Sigmoid colon (tissue), 7 donors: ENCODE data around the gene KRTAP13-1. TPM values are rescaled to one million over a fixed set of nuclear protein-coding genes. Genes with fewer than 3 reads are reported as not detected.

Experiments
- DNase-seq: peaks from one replicate; pipeline ENCODE4 v3.0.0-alpha.2; 2019
- H3K27ac ChIP-seq, 4 donors: fragments of 200-600 bp; sonication (generic); one replicate each; pipeline ENCODE4 v1.5.1; 2016 to 2019; ENCODE audit warnings: mild to moderate bottlenecking in 1 of 4
- H3K27me3 ChIP-seq, 3 donors: fragments of 200-600 bp; sonication (generic); one replicate each; pipeline ENCODE4 v1.5.1; 2019; ENCODE audit warnings: mild to moderate bottlenecking in 1 of 3
- H3K36me3 ChIP-seq, 4 donors: fragments of 200-600 bp; sonication (generic); one replicate each; pipeline ENCODE4 v1.5.1; 2016 to 2019
- H3K4me1 ChIP-seq, 4 donors: fragments of 200-600 bp; sonication (generic); one replicate each; pipeline ENCODE4 v1.5.1; 2017 to 2019
- H3K4me3 ChIP-seq, 4 donors: fragments of 200-600 bp; sonication (generic); one replicate each; pipeline ENCODE4 v1.5.1; 2017 to 2019; ENCODE audit warnings: mild to moderate bottlenecking in 2 of 4, moderate library complexity in 1 of 4
- H3K9me3 ChIP-seq, 4 donors: fragments of 200-600 bp in 3 of 4; sonication (generic) in 3 of 4; one replicate each; pipeline versions ENCODE4 v1.5.1 to v1.6.1; 2013 to 2019
- EP300 ChIP-seq, 4 donors: sonication (generic); formaldehyde crosslinking; IDR thresholded peaks; one replicate each; pipeline ENCODE4 v1.6.1; 2017; ENCODE audit warnings: antibody characterized with exemption in 4 of 4
- POLR2A ChIP-seq, 2 donors: fragments of 450-650 bp; IDR thresholded peaks; one replicate each; pipeline ENCODE4 v1.6.1; 2016; ENCODE audit warnings: antibody characterized with exemption in 2 of 2, mild to moderate bottlenecking in 2 of 2, moderate library complexity in 2 of 2
- POLR2AphosphoS5 ChIP-seq, 4 donors: sonication (generic); formaldehyde crosslinking; IDR thresholded peaks; one replicate each; pipeline ENCODE4 v1.6.1; 2017; ENCODE audit warnings: antibody characterized with exemption in 4 of 4
- WGBS, 2 donors: extraction: QIAGEN DNeasy Blood & Tissue Kit; methylation state at CpG; one replicate each; pipeline ENCODE4 v1.1.7; 2013; 5-methylcytosine and 5-hydroxymethylcytosine counted together
- intact Hi-C: fragments of 100-400 bp; cut with DNase I; formaldehyde crosslinking; loops from one replicate; pipeline ENCODE4 v1.15.1; 2023
- polyA plus RNA-seq, 3 donors: library from polyadenylated mRNA; stranded (reverse); fragments of 200-250 nt; gene quantifications; one replicate each; pipeline ENCODE4 v1.2.3, GENCODE V29; 2013
- small RNA-seq, 3 donors: library from RNA; depleted of rRNA; stranded (forward); fragments of <200 nt; gene quantifications; one replicate each; pipeline ENCODE3, GENCODE V24; 2016
- total RNA-seq, 4 donors: library from RNA; depleted of rRNA; stranded (reverse); fragments of >200 nt; gene quantifications; one replicate each; pipeline ENCODE4 v1.1.0, GENCODE V29; 2016
- TF ChIP-seq, protein P1 (sequence below), 4 experiments: fragments of 450-650 bp in 3 of 4; fragments of 200-600 bp in 1 of 4; IDR thresholded peaks; one replicate each; pipeline ENCODE4 v1.5.1; 2016 to 2019; ENCODE audit warnings: antibody characterized with exemption in 4 of 4, mild to moderate bottlenecking in 3 of 4, moderate library complexity in 2 of 4
- donor health status: healthy with polysubstance abuse.
- donor health status: Bipolar disorder and iron deficiency.
- donor health status: healthy.

Gene KRTAP13-1
- total and polyA plus RNA-seq, 7 donors: not detected

GRCh38 chr21:30439975-30440374 lies 44.1 kb downstream of the KRTAP13-1 start, which contains the start of gene KRTAP15-1:
Gene KRTAP15-1, plus strand, starts transcription at chr21:30440275. Its CDS starts 53 bp downstream, at chr21:30440328.
- no peak within 1 kb of the TSS for H3K27ac ChIP-seq
- H3K9me3 ChIP-seq: no peaks in the 10 kb centered on the region
- TF ChIP-seq POLR2A (IDR thresholded peaks at IDR 0.05): no peak
- TF ChIP-seq POLR2AphosphoS5 (IDR thresholded peaks at IDR 0.05): no peak
- TF ChIP-seq, protein P1, sequence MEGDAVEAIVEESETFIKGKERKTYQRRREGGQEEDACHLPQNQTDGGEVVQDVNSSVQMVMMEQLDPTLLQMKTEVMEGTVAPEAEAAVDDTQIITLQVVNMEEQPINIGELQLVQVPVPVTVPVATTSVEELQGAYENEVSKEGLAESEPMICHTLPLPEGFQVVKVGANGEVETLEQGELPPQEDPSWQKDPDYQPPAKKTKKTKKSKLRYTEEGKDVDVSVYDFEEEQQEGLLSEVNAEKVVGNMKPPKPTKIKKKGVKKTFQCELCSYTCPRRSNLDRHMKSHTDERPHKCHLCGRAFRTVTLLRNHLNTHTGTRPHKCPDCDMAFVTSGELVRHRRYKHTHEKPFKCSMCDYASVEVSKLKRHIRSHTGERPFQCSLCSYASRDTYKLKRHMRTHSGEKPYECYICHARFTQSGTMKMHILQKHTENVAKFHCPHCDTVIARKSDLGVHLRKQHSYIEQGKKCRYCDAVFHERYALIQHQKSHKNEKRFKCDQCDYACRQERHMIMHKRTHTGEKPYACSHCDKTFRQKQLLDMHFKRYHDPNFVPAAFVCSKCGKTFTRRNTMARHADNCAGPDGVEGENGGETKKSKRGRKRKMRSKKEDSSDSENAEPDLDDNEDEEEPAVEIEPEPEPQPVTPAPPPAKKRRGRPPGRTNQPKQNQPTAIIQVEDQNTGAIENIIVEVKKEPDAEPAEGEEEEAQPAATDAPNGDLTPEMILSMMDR (IDR thresholded peaks at IDR 0.05): no peak
- no peak within 1 kb of the TSS for H3K4me3 ChIP-seq
- no peak for DNase-seq
- no peaks in the 10 kb centered on the region for H3K4me1 ChIP-seq
- 92 to 94% methylated on average over 5 of the region's 5 CpGs for WGBS, 2 donors
- H3K36me3 ChIP-seq: no peaks in the 10 kb centered on the region
- H3K27me3 ChIP-seq: no peaks in the 10 kb centered on the region
- intact Hi-C loops: no loop called here

DNA sequence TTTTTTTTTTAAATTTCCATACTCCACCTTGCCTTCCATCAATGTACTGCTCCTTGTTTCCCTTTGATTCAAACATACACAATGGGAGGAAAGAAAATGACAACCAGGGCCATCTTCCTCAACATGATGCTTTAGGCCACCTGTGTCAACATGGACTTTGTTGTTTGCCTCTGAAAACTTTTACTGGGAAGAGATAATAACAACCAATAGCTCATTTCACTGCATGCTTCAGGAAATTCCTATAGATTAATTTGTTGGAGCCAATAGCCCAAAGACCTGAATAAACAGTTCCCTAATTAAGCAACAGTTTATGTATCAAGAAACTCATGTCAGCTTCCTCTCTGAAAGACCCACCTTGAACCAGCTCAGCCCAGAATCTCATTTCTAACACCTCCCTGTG lies 47.4 kb downstream of the KRTAP13-1 start:
- Histone ChIP-seq H3K27me3 (no peaks in the 10 kb centered on the region), H3K4me1 (no peaks in the 10 kb centered on the region), H3K27ac (no peak overlapping the region), H3K9me3 (no peaks in the 10 kb centered on the region), H3K36me3 (no peaks in the 10 kb centered on the region), H3K4me3 (no peak overlapping the region)
- TF ChIP-seq EP300 (IDR thresholded peaks at IDR 0.05): no peak
- TF ChIP-seq POLR2A (IDR thresholded peaks at IDR 0.05): no peak
- TF ChIP-seq POLR2AphosphoS5 (IDR thresholded peaks at IDR 0.05): no peak
- TF ChIP-seq, protein P1 (IDR thresholded peaks at IDR 0.05): no peak
- DNase-seq: no peak
- intact Hi-C loops: no loop called here

GRCh38 chr21:30444204-30444603 lies 48.4 kb downstream of the KRTAP13-1 start:
- intact Hi-C loops: no loop called here
- no peaks in the 10 kb centered on the region for H3K9me3 ChIP-seq
- 49 to 60% methylated on average over 1 of the region's 1 CpG for WGBS, 2 donors

More at GRCh38 chr21:30444204-30444603, 48.4 kb downstream of the KRTAP13-1 start:
- Histone ChIP-seq H3K4me3 (no peak overlapping the region), H3K4me1 (no peaks in the 10 kb centered on the region), H3K27ac (no peak overlapping the region), H3K27me3 (no peaks in the 10 kb centered on the region), H3K36me3 (no peaks in the 10 kb centered on the region)
- TF ChIP-seq POLR2AphosphoS5 (IDR thresholded peaks at IDR 0.05) (no peak), POLR2A (IDR thresholded peaks at IDR 0.05) (no peak), EP300 (IDR thresholded peaks at IDR 0.05) (no peak)
- TF ChIP-seq, protein P1 (IDR thresholded peaks at IDR 0.05): no peak
- no peak for DNase-seq

Small RNA genes lying within 50 kb of the gene (small RNA-seq; reads per million reads assigned to genes)
- gene KRTAP23-1 (0 reads per million in 3 donors), gene MIR4327 (0 reads per million in 3 donors)

Other genes with a start within 250 kb of the KRTAP13-1 start
- not detected for gene CLDN17, start 229.2 kb upstream of the KRTAP13-1 start, total RNA-seq
- gene CLDN17, start 229.2 kb upstream of the KRTAP13-1 start, polyA plus RNA-seq: not detected
- gene CLDN8, start 179.9 kb upstream of the KRTAP13-1 start, total RNA-seq: under 1 TPM in 1 of 4 donors, not detected in 3; 0.71 TPM
- gene CLDN8, start 179.9 kb upstream of the KRTAP13-1 start, polyA plus RNA-seq: 10 to 100 TPM in 1 of 3 donors, 1 to 10 TPM in 2; 3.1 to 21.0 (median 6.9) TPM
- gene KRTAP24-1, start 113.1 kb upstream of the KRTAP13-1 start, total RNA-seq: not detected
- gene KRTAP24-1, start 113.1 kb upstream of the KRTAP13-1 start, polyA plus RNA-seq: not detected
- gene KRTAP25-1, start 106.5 kb upstream of the KRTAP13-1 start, total RNA-seq: not detected
- not detected for gene KRTAP25-1, start 106.5 kb upstream of the KRTAP13-1 start, polyA plus RNA-seq
- not detected for gene KRTAP26-1, start 75.7 kb upstream of the KRTAP13-1 start, total RNA-seq
- gene KRTAP26-1, start 75.7 kb upstream of the KRTAP13-1 start, polyA plus RNA-seq: not detected
- not detected for gene KRTAP27-1, start 58.3 kb upstream of the KRTAP13-1 start, total RNA-seq
- gene KRTAP27-1, start 58.3 kb upstream of the KRTAP13-1 start, polyA plus RNA-seq: not detected
- not detected for gene KRTAP23-1, start 47.4 kb upstream of the KRTAP13-1 start, total RNA-seq
- gene KRTAP23-1, start 47.4 kb upstream of the KRTAP13-1 start, polyA plus RNA-seq: not detected
- not detected for gene KRTAP13-2, start 23.8 kb upstream of the KRTAP13-1 start, total RNA-seq
- gene KRTAP13-2, start 23.8 kb upstream of the KRTAP13-1 start, polyA plus RNA-seq: 1 to 10 TPM; 1.8 to 6.0 (median 2.4) TPM
- not detected for gene KRTAP13-3, start 29.9 kb downstream of the KRTAP13-1 start, total RNA-seq
- not detected for gene KRTAP13-3, start 29.9 kb downstream of the KRTAP13-1 start, polyA plus RNA-seq
- gene KRTAP13-4, start 34.2 kb downstream of the KRTAP13-1 start, total RNA-seq: not detected
- not detected for gene KRTAP13-4, start 34.2 kb downstream of the KRTAP13-1 start, polyA plus RNA-seq
- gene KRTAP15-1, start 44.2 kb downstream of the KRTAP13-1 start, total RNA-seq: not detected
- gene KRTAP15-1, start 44.2 kb downstream of the KRTAP13-1 start, polyA plus RNA-seq: not detected
- gene KRTAP19-1, start 84.3 kb downstream of the KRTAP13-1 start, total RNA-seq: not detected
- not detected for gene KRTAP19-1, start 84.3 kb downstream of the KRTAP13-1 start, polyA plus RNA-seq
- gene KRTAP19-2, start 91.4 kb downstream of the KRTAP13-1 start, total RNA-seq: not detected
- gene KRTAP19-2, start 91.4 kb downstream of the KRTAP13-1 start, polyA plus RNA-seq: not detected
- gene KRTAP19-3, start 96.0 kb downstream of the KRTAP13-1 start, total RNA-seq: not detected
- gene KRTAP19-3, start 96.0 kb downstream of the KRTAP13-1 start, polyA plus RNA-seq: not detected
- not detected for gene KRTAP19-4, start 101.1 kb downstream of the KRTAP13-1 start, total RNA-seq
- not detected for gene KRTAP19-4, start 101.1 kb downstream of the KRTAP13-1 start, polyA plus RNA-seq
- gene KRTAP19-5, start 106.1 kb downstream of the KRTAP13-1 start, total RNA-seq: not detected
- gene KRTAP19-5, start 106.1 kb downstream of the KRTAP13-1 start, polyA plus RNA-seq: not detected
- not detected for gene KRTAP19-6, start 145.8 kb downstream of the KRTAP13-1 start, total RNA-seq
- not detected for gene KRTAP19-6, start 145.8 kb downstream of the KRTAP13-1 start, polyA plus RNA-seq
- gene KRTAP19-7, start 165.3 kb downstream of the KRTAP13-1 start, total RNA-seq: not detected
- not detected for gene KRTAP19-7, start 165.3 kb downstream of the KRTAP13-1 start, polyA plus RNA-seq
- not detected for gene KRTAP22-2, start 194.4 kb downstream of the KRTAP13-1 start, total RNA-seq
- gene KRTAP22-2, start 194.4 kb downstream of the KRTAP13-1 start, polyA plus RNA-seq: not detected
- not detected for gene KRTAP6-3, start 196.4 kb downstream of the KRTAP13-1 start, total RNA-seq
- gene KRTAP6-3, start 196.4 kb downstream of the KRTAP13-1 start, polyA plus RNA-seq: not detected
- not detected for gene KRTAP6-2, start 202.9 kb downstream of the KRTAP13-1 start, total RNA-seq
- gene KRTAP6-2, start 202.9 kb downstream of the KRTAP13-1 start, polyA plus RNA-seq: not detected
- not detected for gene KRTAP22-1, start 205.1 kb downstream of the KRTAP13-1 start, total RNA-seq
- gene KRTAP22-1, start 205.1 kb downstream of the KRTAP13-1 start, polyA plus RNA-seq: not detected
- gene KRTAP6-1, start 217.9 kb downstream of the KRTAP13-1 start, total RNA-seq: not detected
- gene KRTAP6-1, start 217.9 kb downstream of the KRTAP13-1 start, polyA plus RNA-seq: not detected
- not detected for gene KRTAP20-1, start 220.4 kb downstream of the KRTAP13-1 start, total RNA-seq
- gene KRTAP20-1, start 220.4 kb downstream of the KRTAP13-1 start, polyA plus RNA-seq: not detected
- not detected for gene KRTAP20-4, start 224.6 kb downstream of the KRTAP13-1 start, total RNA-seq
- gene KRTAP20-4, start 224.6 kb downstream of the KRTAP13-1 start, polyA plus RNA-seq: not detected
- not detected for gene KRTAP20-2, start 239.2 kb downstream of the KRTAP13-1 start, total RNA-seq
- gene KRTAP20-2, start 239.2 kb downstream of the KRTAP13-1 start, polyA plus RNA-seq: not detected
- not detected for gene KRTAP20-3, start 246.8 kb downstream of the KRTAP13-1 start, total RNA-seq
- not detected for gene KRTAP20-3, start 246.8 kb downstream of the KRTAP13-1 start, polyA plus RNA-seq